DMS153 treated with DMSO at 0.1 percent for 48 hours (cell line): ENCODE results near the gene MIF4GD.
"Not testable (repeated sequence)": the region's sequence is repeated elsewhere in the genome, so short reads cannot be mapped to it uniquely, and the experiment has no call there.

ENCODE experiments used
- DNase-seq: peaks from one replicate; lab custom pipeline; 2025; ENCODE audit not compliant: unreplicated experiment; lab: John Stamatoyannopoulos, UW

Gene MIF4GD

DNA sequence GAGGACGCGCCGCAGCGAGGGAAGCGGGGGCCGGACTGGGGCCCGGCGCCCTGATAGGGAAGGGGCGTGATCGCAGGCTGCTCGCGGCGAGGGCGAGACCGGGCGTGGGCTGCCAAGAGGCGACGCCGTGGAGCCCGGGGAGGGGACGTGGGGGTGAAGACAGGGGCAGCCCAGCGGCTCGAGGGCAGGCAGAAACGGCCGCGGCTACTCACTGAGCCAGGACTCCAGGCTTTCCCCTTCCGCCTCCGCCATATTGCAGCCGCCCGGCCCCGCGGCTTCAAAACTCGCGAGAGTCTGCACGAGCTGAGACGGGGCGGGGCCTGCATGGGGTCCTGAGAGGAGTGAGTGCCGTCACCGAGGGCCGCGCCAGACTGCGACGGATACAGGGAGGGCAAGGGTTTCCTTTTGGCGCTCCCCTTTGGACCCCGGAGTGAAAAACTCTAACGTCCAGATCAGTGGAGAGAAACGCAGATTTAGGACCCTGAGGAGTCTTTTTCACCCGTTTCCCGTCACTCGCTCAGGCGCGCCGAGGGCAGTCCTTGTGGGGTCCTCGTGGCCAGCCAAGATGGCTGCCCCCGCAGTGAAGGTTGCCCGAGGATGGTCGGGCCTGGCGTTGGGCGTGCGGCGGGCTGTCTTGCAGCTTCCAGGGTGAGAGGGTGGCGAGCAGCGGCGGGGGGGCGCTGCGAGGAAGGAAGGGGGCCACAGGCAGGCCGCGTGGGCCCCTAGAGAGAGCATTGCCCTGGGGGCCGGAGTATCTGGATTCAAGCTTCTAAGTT, 9.5 kb downstream of the MIF4GD start, which contains the start of the genes GGA3 and MRPS7:
Gene GGA3, minus strand, starts transcription at position 271 of the 776 bp plus-strand sequence. Its CDS starts 19 bp downstream, at position 252.
Gene MRPS7, plus strand, starts transcription at position 544 of the 776 bp plus-strand sequence. Its CDS starts 22 bp downstream, at position 566.
- DNase-seq = peak; percentile 78

DNA sequence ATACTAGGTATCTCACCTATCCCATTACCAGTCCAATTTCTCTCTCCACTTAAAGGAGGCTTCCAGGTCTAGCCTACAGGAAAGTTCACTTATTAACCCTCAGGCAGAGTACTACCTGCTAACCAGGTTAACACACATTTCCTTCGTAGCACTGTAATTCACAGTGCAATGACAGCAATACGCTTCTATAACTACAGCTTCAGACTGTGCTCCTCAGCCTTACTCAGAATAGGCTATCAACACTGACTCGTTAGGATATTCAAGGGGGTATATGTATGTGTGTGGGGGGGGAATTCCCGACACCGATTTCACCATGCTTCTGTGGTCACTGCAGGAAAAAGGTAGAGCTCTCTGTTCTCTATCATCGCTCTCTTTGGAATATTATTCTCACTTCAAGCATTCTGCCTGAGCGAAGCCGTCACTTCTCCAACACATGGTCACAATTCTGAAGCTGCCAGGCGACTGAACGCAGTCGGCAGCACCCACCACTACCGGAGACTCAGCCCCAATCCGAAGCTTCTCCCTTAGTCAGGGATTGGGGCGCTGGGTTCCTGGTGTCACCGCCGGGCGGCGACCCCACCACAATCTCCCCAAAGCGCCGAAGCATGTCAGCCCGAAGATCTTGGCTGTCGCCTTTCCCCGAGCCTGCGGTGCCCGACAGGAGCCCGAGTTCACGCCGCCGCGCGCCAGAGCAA, 10.2 kb downstream of the MIF4GD start:
- DNase-seq = no peak

DNA sequence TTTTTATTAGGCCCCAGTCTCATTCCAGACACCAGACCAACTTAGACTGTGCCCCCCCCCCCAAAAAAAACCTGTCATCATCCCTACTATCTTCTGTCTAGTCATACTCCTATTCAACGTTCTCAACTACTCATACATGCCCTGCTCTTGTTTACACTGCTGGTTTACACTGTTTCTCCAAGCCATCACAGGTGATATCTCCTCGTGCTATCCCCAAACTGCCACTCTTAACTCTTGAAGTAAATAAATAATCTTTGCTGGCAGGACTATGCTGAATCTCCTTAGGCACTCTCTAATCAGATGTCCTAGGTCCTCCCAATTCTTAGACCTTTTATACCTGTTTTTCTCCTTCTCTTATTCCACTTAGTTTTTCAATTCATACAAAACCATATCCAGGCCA, 13.8 kb downstream of the MIF4GD start:
- DNase-seq = not testable (repeated sequence)

DNA sequence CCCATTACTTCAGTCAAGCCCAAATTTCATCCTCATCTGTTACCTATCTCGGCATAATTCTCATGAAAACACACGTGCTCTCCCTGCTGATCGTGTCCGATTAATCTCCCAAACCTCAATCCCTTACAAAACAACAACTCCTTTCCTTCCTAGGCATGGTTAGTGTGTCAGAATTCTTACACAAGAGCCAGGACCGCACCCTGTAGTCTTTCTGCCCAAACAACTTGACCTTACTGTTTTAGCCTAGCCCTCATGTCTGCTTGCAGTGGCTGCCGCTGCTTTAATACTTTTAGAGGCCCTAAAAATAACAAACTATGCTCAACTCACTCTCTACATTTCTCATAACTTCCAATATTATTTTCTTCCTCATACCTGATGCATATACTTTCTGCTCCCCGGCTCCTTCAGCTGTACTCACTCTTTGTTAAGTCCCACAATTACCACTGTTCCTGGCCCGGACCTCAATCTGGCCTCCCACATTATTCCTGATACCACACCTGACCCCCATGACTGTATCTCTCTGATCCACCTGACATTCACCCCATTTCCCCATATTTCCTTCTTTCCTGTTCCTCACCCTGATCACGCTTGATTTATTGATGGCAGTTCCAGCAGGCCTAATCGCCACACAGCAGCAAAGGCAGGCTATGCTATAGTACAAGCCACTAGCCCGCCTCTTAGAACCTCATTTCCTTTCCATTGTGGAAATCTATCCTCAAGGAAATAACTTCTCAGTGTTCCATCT, 14.9 kb downstream of the MIF4GD start:
- not testable (repeated sequence) for DNase-seq

DNA sequence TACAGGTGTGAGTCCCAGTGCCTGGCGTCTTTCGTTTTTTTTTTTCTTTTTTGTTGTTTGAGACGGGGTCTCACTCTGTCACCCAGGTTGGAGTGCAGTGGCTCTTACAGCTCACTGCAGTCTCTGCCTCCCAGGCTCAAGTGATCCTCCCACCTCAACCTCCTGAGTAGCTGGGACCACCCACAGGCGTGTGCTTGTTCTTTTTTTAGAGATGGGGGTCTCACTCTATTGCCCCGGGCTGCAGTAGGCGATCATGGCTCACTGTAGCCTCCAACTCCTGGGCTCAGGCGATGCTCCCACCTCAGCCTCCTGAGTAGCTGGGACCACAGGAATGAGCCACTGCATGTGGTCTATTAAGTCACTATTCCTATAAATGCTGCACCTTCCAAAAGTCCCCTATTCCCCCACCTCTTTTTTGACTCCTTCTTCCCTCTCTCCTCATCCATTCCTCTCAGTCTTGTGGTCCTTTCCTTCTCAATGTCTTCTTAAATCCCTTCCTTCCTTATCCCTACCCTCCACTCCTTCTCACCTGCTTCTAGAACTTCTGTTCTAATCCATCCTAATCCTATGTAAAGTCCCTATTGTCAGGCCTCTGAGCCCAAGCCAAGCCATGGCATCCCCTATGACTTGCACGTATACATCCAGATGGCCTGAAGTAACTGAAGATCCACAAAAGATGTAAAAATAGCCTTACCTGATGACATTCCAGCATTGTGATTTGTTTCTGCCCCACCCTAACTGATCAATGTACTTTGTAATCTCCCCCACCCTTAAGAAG, 18.8 kb downstream of the MIF4GD start:
- DNase-seq = no peak

DNA sequence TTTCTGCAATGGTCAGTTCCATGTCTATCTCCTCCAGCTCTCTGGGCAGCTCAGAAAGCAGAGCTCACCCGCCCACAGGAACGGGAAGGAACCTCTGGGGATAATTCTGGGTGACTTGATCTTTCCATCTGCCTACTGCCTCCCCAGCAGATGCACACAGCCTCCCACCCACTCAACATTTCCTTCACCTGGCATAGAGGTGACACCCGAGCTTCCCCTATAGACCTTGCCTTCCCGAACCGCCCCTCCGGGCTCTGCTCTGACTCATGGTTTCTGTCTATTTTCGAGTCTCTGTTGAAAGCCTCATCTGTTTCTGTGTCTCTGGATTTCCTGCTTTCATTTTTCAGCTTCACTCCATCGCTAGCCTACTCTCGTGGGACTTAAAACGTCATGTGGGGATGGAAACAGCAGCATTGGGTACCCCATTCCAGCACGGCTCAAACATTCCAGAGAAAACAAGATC, 21.0 kb downstream of the MIF4GD start:
- DNase-seq = no peak

DNA sequence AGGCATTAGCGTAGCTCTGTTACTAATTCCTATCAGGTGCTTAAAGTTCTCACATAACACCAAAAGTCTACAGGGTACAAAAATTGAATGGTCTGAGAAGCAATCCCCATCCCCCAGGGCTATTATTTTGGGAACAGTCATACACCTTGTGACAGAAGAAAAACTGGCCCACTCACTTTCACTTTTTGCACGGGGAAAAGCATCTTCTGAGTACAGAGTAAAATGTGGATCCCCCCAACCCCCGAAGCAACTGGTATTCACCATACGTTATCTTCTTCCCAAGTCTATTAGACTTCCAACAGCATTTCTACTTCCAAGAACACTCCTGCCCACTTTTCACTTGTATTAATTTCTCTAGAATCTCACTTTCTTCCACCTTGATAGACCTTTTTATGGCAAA, 21.5 kb downstream of the MIF4GD start:
- DNase-seq = no peak

DNA sequence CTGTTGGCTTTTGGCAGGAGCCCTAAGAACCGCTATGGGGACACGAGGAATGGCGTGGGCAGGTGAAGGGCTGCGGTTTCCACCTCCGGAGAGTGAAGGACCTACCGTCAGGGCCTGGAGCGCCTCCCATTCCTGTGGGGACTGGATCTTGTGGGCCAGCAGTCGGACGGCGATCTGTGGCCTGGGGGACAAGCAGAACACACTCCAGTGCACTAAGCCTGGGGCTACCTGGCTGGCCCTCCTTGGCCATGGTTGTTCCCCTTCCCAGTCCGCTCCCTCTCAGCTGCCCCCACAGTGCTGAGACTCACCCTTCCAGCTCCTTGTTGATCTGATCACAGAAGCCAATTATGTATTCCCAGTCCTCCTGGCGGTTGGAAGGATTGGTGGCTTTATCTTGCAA, 24.6 kb downstream of the MIF4GD start:
- no peak for DNase-seq

DNA sequence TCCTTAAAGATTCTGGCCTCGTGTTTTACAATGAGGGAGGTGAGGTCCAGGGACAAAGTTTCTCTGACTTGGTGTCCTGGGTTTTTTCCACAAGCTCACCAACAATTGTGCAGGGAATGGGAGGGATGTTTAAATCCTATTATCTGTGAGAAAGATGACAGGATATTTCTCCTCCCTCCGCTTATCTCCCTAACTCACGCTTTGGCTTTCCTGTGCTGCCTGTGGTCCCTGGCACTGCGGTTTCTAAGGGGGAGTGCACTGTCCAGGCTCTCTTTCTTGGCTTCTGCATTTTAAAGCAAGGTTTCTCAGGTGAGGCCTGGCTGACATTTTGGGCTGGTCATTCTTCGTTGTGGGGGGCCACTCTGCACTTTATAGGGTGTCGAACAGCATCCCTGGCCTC, 26.0 kb downstream of the MIF4GD start:
- no peak for DNase-seq

DNA sequence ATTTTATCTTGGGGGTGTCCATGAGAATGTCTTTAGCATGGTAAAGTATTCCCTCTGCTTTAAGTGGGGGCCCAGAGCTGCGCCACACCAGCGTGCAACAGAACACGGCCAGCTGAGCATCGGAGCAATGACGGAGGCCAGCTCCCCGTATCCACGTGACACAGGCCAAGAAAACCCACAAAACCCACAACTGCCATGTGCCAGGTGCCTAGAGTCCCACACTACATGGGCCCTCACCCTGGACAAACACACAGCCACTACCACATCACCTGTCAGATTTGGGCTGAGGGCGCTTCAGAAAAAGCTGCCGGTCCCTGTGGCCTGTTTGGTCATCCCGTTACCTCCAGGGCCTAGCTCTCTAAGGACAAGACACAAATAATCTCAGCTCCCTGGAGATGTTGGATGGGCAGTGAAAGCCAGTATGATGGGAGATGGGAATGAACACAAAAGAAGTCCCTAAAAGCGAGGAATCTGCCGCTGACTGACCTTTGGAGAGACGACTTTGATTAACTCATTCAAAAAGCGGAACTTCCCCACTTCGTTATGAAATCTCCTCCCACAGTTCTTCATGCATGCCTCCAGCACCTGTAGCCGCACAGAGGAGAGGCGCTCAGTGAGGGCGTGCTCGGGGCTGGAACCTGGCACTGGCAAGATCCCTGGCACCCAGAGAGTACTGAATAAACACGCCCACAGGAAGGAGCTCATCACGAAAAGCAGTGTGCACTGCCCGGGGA, 26.7 kb downstream of the MIF4GD start:
- DNase-seq = no peak

DNA sequence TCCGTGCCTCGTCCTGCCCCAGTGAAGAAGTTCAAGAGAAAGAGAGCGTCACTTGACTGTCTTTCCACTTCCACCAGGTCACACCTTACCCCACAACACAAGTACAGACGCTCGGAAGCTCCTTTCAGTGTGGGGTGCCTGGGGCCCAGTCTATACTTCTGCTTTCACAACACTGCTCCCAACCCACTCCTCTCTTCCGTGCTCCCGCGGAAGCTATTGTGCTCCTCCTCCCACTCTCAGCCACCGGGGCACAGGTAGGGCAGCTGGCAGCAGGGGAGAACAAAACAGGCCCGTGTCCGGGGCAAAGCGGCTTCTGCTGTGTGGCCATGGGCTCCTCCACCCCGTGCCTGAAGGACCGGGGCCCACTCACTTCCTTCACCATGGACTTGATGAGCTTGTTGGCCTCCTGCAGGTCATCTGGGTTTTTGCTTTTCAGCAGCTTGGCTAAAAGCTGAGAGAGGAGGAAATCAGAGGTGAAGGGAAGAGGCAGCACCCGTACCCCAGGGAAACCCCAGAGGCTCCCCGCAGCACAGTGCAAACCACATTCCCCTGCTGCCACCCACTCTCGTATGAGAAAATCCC, 28.5 kb downstream of the MIF4GD start:
- DNase-seq = no peak

DNA sequence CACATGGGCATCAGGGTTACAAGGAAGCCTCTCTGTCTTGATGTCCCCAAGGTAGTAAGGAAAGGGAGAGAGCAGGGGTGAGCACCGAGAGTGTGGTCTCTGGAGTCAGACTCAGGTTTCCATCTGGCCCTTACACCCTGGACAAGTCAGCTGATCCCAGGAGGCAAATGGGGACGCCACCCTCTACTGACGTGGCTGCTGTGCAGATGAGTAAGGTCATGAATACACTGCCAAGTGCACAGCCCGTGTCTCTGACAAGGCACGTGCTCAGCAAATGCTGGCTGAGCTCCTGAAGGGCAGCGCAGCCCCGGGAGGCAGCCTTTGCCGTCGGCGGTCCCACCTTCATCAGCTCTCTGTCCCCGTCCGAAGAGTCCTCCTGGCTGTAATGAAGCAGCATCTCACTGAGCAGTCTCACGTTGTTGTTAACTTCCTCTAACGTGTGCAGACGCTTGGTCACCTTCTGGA, 29.0 kb downstream of the MIF4GD start:
- no peak for DNase-seq

DNA sequence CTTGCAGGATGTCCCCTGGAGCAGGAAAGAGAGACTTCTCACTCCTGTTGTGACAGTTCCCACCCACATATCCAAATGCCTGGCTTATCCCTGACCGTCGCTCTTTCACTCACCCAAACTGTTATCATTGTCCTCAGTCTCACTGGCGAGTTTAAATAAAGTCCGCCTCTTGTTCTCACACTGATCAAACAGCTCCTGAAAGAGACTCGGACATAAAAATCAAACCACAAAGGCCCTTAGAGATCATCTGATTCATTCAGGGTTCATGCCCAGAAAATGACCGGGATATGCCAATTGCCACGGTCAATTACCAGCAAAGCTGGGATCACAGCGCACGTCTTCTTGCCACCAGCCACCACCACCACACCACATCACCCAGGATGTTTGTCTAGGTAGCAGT, 29.5 kb downstream of the MIF4GD start:
- no peak for DNase-seq

DNA sequence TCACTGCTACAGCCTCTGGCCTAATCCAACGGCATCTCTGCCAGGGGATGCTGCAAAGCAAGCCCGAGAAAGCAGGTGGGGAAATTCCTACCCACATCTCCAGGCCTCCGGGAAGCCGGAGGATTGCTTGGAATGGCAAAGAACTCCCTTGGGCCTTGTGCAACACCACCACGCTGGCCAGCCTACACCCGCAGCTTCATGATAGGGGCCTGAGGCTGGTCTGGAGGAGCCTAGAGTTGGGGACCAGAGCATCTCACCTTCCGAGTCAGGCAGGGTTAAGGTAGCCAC, 29.9 kb downstream of the MIF4GD start:
- DNase-seq = no peak

DNA sequence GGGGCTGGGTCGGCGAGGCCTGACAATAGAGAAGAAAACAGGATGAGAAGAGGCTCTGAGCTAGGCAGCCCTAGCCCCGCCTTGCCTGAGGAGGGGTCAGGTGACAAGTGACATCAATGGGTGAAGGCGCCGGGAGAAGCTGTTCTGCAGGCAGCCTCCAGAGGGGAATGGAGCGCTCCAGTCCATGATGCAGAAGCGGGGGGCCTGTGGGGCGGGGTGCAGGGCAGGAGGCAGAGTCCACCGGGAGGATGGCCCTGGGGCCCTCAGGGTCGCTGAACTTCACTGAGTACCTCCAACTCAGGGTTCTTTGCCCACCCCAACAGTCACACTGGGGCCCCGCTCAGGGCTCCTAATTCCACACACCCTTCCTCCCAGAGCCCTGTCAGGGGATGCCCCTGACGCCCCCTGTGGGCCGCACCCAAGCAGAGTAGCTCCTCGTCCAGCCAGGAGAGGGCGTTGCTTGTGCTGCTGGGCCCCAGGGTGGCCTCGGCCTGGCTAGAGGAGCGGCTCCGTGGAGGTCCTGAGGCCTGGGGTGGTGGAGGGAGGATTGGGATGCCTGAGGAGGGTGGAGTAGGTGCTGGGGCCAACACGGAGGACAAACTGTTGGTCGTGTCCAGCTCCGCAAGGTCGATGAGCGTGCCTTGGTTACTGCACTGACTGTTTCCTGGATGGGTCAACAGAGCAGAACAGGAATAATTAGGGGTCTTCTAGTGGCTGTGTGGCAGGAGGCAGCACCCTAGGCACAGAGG, 30.5 kb downstream of the MIF4GD start:
- DNase-seq = no peak

DNA sequence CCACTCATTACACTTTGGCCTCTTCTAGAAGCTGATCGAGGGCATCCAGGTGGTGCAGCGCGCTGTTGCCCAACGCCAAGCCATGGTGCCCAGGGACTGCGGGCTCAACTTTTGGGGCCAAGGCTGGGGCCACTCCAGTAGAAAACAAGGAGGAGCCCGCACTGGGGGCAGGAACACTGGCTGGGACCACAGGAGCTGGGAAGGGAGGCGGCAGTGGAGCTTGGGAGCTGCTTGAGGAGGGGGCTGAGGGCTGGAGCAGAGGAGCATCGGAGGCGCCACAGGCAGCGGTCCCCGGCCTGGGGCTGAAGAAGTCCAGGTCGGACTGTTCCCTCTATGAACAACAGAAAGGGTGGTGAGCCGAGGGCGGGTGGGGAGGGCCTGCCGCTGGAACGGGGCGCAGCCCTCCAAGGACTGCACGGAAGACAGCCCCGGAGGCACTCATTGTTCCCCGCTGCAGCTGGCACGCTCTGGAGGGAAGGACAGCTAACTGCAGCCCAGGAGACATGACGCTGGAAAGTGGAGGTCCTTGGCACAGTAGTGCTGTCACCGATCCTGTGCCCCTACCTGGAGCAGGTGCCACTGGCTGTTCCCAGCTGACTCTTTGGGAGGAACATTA, 31.1 kb downstream of the MIF4GD start:
- no peak for DNase-seq

DNA sequence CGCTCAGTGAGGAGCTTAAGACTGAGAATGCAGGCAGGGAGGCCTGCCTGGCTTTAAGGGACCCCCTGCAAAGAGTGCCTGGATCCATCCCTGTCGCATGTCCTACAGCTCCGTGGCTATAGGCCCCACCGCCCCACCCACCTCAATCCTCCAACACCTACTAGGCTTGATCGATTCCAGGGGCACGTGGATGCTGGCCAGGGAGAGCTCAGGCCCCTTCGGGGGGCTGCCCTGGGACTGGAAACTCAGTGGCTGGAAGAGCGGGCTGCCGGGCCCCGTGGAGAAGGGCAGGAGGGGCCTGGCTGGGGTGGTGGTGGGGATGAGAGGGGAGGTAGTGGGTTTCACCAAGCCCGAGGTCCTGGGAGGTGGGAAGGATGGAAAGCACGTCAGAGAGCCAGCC, 31.8 kb downstream of the MIF4GD start:
- DNase-seq = no peak

DNA sequence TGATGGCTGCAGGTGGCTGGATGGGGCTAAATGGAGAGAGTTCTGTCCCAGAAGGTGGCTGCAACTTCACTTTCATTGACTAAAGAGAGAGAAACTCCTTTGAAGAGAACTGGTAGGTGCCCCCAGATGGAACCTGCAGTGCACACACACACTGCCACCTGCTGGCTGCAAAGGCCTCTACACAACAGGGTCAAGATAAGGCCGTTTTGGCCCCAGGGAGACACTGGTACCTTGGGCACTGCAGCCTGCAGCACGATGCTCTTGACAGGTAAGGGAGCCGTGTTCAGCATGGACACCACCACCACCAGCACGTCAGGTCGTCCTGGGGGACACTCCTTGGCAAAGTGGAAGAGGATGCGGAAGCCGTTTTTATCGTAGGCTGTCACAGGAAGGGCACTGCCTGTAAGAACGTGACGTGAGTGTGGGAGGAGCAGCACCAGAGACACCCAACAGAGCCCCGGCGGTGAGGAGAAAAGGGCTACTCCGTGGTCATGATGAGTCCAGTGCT, 32.3 kb downstream of the MIF4GD start:
- DNase-seq = peak; percentile 49
